HepG2 (cell line): ENCODE data around the gene PIBF1. TPM values are rescaled to one million over a fixed set of nuclear protein-coding genes. Genes with fewer than 3 reads are reported as not detected.

Experiments
- ATAC-seq: fragments of 200-7000 bp; cut with Tn5 transposase; 3 replicates; pipeline ENCODE4 v1.9.1; 2020; ENCODE audit warnings: mild to moderate bottlenecking, moderate library complexity
- BruUV-seq: library from RNA; stranded (reverse); fragments of 400-500 nt; replicated peaks from 2 replicates; lab custom pipeline; 2021; lab: Mats Ljungman, UMichigan
- CTCF ChIA-PET: fragments of 300-600 bp; formaldehyde crosslinking; extraction: SDS; loops from one replicate; lab custom pipeline; 2021; ENCODE audit warnings: low total read pairs, inconsistent platforms, low intra/inter-chr PET ratio; lab: Yijun Ruan, JAX
- POLR2A ChIA-PET: fragments of 350-600 bp; sonication (Branson Sonifier 250); formaldehyde crosslinking; loops from one replicate; lab custom pipeline; 2020; ENCODE audit warnings: antibody characterized with exemption, inconsistent platforms; lab: Yijun Ruan, JAX
- DNase-seq: peaks from one replicate; pipeline ENCODE4 v3.0.0-alpha.2; 2015; ENCODE audit warnings: low spot score
- FAIRE-seq: peaks from 3 replicates; lab custom pipeline; 2011; peaks lifted over from hg19 to GRCh38; lab: Jason Lieb, UNC
- H2AFZ ChIP-seq: one replicate; pipeline ENCODE4 v1.6.1; 2011; ENCODE audit warnings: low read length, inconsistent platforms
- H3K27ac ChIP-seq: fragments of 300-600 bp; 3 replicates; pipeline ENCODE4 v1.8.0; 2011; ENCODE audit warnings: mixed run types, mild to moderate bottlenecking, mixed read lengths, low read length, inconsistent platforms; ENCODE audit not compliant: insufficient read depth; ENCODE audit errors: extremely low read length
- H3K27me3 ChIP-seq, 2 experiments: fragments of 200-600 bp in 1 of 2; 2 replicates in 1 of 2; 3 replicates in 1 of 2; pipeline versions ENCODE4 v1.6.0 to v1.8.0; 2011; ENCODE audit warnings: low read length in 2 of 2, mild to moderate bottlenecking in 2 of 2, moderate library complexity in 2 of 2, inconsistent platforms in 1 of 2; ENCODE audit not compliant: insufficient read depth in 2 of 2, control insufficient read depth in 1 of 2
- H3K36me3 ChIP-seq, 2 experiments: fragments of 200-600 bp in 1 of 2; replicated peaks in 1 of 2; 2 replicates in 1 of 2; 3 replicates in 1 of 2; pipeline versions ENCODE4 v1.5.1 to v1.8.0; 2011; ENCODE audit warnings: low read length in 2 of 2, inconsistent platforms in 1 of 2; ENCODE audit not compliant: insufficient read depth in 2 of 2, control insufficient read depth in 1 of 2
- H3K4me1 ChIP-seq: 2 replicates; pipeline ENCODE4 v1.5.1; 2012; ENCODE audit warnings: low read length, inconsistent platforms; ENCODE audit not compliant: insufficient read depth
- H3K4me2 ChIP-seq: 2 replicates; pipeline ENCODE4 v1.6.0; 2011; ENCODE audit warnings: low read depth, low read length, inconsistent platforms
- H3K4me3 ChIP-seq, 3 experiments: fragments of 200-600 bp in 1 of 3; sonication (generic), shearing (Covaris generic) in 1 of 3; replicated peaks in 1 of 3; 2 replicates each; pipeline ENCODE4 v1.5.1; 2011 to 2016; ENCODE audit warnings: low read length in 3 of 3, inconsistent platforms in 2 of 3, low read depth in 2 of 3, mild to moderate bottlenecking in 2 of 3, control low read depth in 1 of 3, mixed read lengths in 1 of 3; ENCODE audit not compliant: insufficient read depth in 1 of 3
- H3K79me2 ChIP-seq: one replicate; pipeline ENCODE4 v1.6.1; 2011; ENCODE audit warnings: low read length, inconsistent platforms; ENCODE audit not compliant: insufficient read depth
- H3K9ac ChIP-seq: 2 replicates; pipeline ENCODE4 v1.6.0; 2011; ENCODE audit warnings: mild to moderate bottlenecking, low read depth, low read length, inconsistent platforms; ENCODE audit not compliant: insufficient read depth
- H3K9me3 ChIP-seq: 2 replicates; pipeline ENCODE4 v1.5.1; 2012; ENCODE audit warnings: mild to moderate bottlenecking, low read length
- H4K20me1 ChIP-seq: 2 replicates; pipeline ENCODE4 v1.6.0; 2011; ENCODE audit warnings: inconsistent platforms, mild to moderate bottlenecking, low read length, moderate library complexity; ENCODE audit not compliant: insufficient read depth
- CBX2 ChIP-seq, 2 experiments: fragments of 200-600 bp in 1 of 2; sonication (generic); formaldehyde crosslinking in 1 of 2; IDR thresholded peaks; 2 replicates each; pipeline versions ENCODE4 v1.7.0 to v1.8.1; 2018 to 2022; ENCODE audit warnings: low read depth in 2 of 2, low read length in 1 of 2, mild to moderate bottlenecking in 1 of 2, missing genetic modification reagents in 1 of 2
- GFI1 ChIP-seq: sonication (generic); formaldehyde crosslinking; IDR thresholded peaks from 2 replicates; pipeline ENCODE4 v1.5.0; 2020; ENCODE audit warnings: missing genetic modification reagents, mild to moderate bottlenecking, borderline replicate concordance
- HOXA3 ChIP-seq: sonication (generic); formaldehyde crosslinking; IDR thresholded peaks from 2 replicates; pipeline ENCODE4 v1.5.0; 2020; ENCODE audit warnings: missing genetic modification reagents
- HOXA5 ChIP-seq: sonication (generic); formaldehyde crosslinking; IDR thresholded peaks from 2 replicates; pipeline ENCODE4 v1.4.0; 2020; ENCODE audit warnings: missing genetic modification reagents
- MYC ChIP-seq: sonication (generic); formaldehyde crosslinking; IDR thresholded peaks from 2 replicates; pipeline ENCODE4 v1.9.0; 2021; ENCODE audit warnings: missing genetic modification reagents, borderline replicate concordance
- RFX1 ChIP-seq: fragments of 450-650 bp; IDR thresholded peaks from 2 replicates; pipeline ENCODE4 v1.6.1; 2017
- SRSF1 ChIP-seq: fragments of 200-400 bp; formaldehyde crosslinking; optimal IDR thresholded peaks from 2 replicates; pipeline ENCODE3; 2017; ENCODE audit warnings: mild to moderate bottlenecking, low read depth, low read length, moderate library complexity
- ZMYM4 ChIP-seq: sonication (generic); formaldehyde crosslinking; IDR thresholded peaks from 2 replicates; pipeline ENCODE4 v1.8.1; 2023; ENCODE audit warnings: mild to moderate bottlenecking, missing genetic modification reagents
- WGBS: methylation state at CpG from one replicate; pipeline ENCODE4 v1.1.6; 2017; ENCODE audit warnings: low lambda C conversion rate; 5-methylcytosine and 5-hydroxymethylcytosine counted together
- in situ Hi-C: cut with HindIII; loops from 2 replicates; pipeline ENCODE4 v1.10.0; 2017; ENCODE audit warnings: low pct_unique_long_range_greater_than_20kb; ENCODE audit not compliant: extremely low pct_ligation_motif_present
- intact Hi-C: fragments of 100-400 bp; cut with micrococcal nuclease; formaldehyde crosslinking; loops from one replicate; pipeline ENCODE4 v1.10.0; 2022; ENCODE audit not compliant: unreplicated experiment
- polyA plus RNA-seq, 8 experiments: library from polyadenylated mRNA; depleted of rRNA in 3 of 8; stranded (reverse) in 7 of 8; unstranded in 1 of 8; fragments of >200 nt; fragmentation: Illumina TruSeq in 4 of 8; extraction: Trizol in 4 of 8; gene quantifications; 2 replicates each; pipeline versions ENCODE4 v1.2.1 to v1.2.3, GENCODE V29; 2011 to 2016; ENCODE audit warnings: low read depth in 4 of 8, missing spikeins in 1 of 8, mixed read lengths in 1 of 8; ENCODE audit not compliant: insufficient read depth in 1 of 8
- total RNA-seq, 5 experiments: library from RNA; depleted of rRNA; stranded (reverse); fragments of >200 nt; fragmentation: Illumina TruSeq; extraction: Trizol; gene quantifications; 2 replicates each; pipeline ENCODE4 v1.2.3, GENCODE V29; 2016; ENCODE audit warnings: low read depth in 1 of 5
- TF ChIP-seq, protein P1 (sequence below): sonication (generic); formaldehyde crosslinking; IDR thresholded peaks from 2 replicates; pipeline ENCODE4 v1.8.0; 2023; ENCODE audit warnings: mild to moderate bottlenecking, missing genetic modification reagents

The PIBF1 gene
- total and polyA plus RNA-seq, 2 of the 13 experiments (the other 11 are each of a cell fraction or from before 2014, with no cell fraction given) = 4.2 to 15.8 TPM

DNA sequence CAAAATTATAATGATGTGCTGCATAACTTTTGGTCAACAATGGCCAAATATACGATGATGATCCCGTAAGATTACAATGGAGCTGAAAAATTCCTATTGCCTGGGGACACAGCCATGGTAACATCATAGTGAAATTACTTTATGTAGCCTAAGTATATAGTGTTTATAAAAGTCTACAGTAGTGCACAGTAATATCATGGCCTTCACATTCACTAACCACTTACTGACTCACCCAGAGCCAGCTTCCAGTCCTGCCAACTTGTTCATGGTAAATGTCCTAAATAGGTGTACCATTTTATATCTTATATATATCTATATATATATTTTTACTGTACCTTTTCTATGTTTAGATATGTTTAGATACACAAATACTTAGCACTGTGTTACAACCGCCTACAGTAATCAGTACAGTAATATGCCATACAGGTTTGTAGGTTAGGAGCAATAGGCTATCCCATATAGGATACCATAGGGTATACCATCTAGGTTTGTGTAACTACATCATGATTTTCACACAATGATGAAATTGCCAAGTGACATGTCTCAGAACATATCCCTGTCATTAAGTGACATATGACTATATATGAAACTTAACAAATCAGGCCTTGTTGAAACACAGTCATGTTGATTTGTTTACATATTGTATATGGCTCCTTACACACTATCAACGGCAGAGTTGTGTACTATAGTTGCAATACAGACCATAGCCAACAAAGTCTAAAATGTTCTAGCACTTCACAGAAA lies 24.0 kb upstream of the PIBF1 start:
- no peaks in the 10 kb centered on the region for H3K4me1 ChIP-seq
- DNase-seq = no peak
- H3K9me3 ChIP-seq = no peaks in the 10 kb centered on the region
- WGBS = 73% methylated on average over 4 of the region's 4 CpGs
- BruUV-seq = no TSS peak
- H3K27ac ChIP-seq = no peak overlapping the region
- POLR2A ChIA-PET = no interaction called here
- intact Hi-C loops = no loop called here
- in situ Hi-C loops = no loop called here
- no peak overlapping the region for H3K4me2 ChIP-seq
- H3K79me2 ChIP-seq = no peaks in the 10 kb centered on the region
- no peaks in the 10 kb centered on the region for H3K27me3 ChIP-seq
- CTCF ChIA-PET = no interaction called here
- no peak for FAIRE-seq
- H3K4me3 ChIP-seq = no peak overlapping the region
- H4K20me1 ChIP-seq = no peaks in the 10 kb centered on the region
- no peak overlapping the region for H2AFZ ChIP-seq
- H3K9ac ChIP-seq = no peak overlapping the region
- no peak for ATAC-seq
- peaks cover 2 to 68% of the 10 kb centered on the region in 2 experiments for H3K36me3 ChIP-seq
- TF ChIP-seq RFX1 (no peak), MYC (no peak), ZMYM4 (no peak), GFI1 (no peak), HOXA3 (CRISPR knock-in tag) (no peak), HOXA5 (CRISPR knock-in tag) (no peak), SRSF1 (no peak), CBX2 (IDR thresholded peaks at IDR 0.05; ENCODE audit: low read depth, low read length) (no peak), CBX2 (CRISPR knock-in tag; IDR thresholded peaks at IDR 0.05; ENCODE audit: low read depth) (no peak)
- TF ChIP-seq, protein P1, sequence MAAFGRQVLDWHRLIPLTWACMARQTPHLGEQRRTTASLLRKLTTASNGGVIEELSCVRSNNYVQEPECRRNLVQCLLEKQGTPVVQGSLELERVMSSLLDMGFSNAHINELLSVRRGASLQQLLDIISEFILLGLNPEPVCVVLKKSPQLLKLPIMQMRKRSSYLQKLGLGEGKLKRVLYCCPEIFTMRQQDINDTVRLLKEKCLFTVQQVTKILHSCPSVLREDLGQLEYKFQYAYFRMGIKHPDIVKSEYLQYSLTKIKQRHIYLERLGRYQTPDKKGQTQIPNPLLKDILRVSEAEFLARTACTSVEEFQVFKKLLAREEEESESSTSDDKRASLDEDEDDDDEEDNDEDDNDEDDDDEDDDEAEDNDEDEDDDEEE (CRISPR knock-in tag) = no peak
